RWPE1 (cell line): ENCODE data around the gene ACTR1A.

Source experiments
- CTCF ChIA-PET: fragments of 350-600 bp; sonication (Branson Sonifier 250); formaldehyde crosslinking; extraction: SDS; loops from one replicate; lab custom pipeline; 2021; lab: Yijun Ruan, JAX
- POLR2A ChIA-PET: fragments of 400-600 bp; formaldehyde crosslinking; extraction: SDS; loops from one replicate; lab custom pipeline; 2020; ENCODE audit warnings: antibody characterized with exemption; ENCODE audit not compliant: low non-redundant PET; lab: Yijun Ruan, JAX
- DNase-seq: peaks from one replicate; pipeline ENCODE4 v3.0.0; 2012; ENCODE audit warnings: low spot score
- H3K27ac ChIP-seq: fragments of 450-650 bp; 2 replicates; pipeline ENCODE4 v1.5.1; 2017
- TF ChIP-seq, protein P1 (sequence below): fragments of 450-650 bp; conservative IDR thresholded peaks from 2 replicates; pipeline ENCODE4 v1.5.1; 2017; ENCODE audit warnings: low read depth, mild to moderate bottlenecking

Gene ACTR1A

DNA sequence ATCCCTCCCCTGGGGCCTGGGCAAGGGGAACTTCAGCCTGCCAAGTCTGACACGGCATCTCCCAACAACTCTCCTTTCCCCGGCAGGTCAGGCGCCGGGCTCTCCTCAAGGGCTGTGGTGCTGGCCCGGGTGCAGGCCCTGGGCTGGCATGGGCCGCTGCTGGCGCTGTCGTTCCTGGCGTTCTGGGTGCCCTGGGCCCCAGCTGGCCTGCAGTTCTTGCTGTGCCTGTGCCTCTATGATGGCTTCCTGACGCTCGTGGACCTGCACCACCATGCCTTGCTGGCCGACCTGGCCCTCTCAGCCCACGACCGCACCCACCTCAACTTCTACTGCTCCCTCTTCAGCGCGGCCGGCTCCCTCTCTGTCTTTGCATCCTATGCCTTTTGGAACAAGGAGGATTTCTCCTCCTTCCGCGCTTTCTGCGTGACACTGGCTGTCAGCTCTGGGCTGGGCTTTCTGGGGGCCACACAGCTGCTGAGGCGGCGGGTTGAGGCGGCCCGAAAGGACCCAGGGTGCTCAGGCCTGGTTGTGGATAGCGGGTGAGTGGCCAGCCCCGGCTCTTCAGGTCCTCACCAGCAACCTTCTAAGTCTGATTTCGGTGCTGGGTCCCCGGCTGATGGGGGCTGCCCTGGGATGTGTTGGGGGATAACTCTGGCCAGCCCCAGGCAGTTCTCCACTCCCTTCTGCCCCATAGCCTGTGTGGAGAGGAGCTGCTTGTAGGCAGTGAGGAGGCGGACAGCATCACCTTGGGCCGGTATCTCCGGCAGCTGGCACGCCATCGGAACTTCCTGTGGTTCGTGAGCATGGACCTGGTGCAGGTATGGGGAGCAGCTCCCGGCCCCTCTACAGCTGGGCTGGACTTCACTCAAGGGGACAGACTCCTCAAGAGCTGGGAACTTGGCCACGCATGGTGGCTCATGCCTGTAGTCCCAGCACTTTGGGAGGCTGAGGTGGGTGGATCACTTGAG lies 31.6 kb downstream of the ACTR1A start:
- POLR2A ChIA-PET, result interaction anchor here (0.8 kb wide), 1 partner anchor 20 kb away, joined by 3 read pairs; the partner anchor contains the start of gene C10orf95
- no peak overlapping the region for H3K27ac ChIP-seq
- no peak for DNase-seq
- TF ChIP-seq, protein P1, sequence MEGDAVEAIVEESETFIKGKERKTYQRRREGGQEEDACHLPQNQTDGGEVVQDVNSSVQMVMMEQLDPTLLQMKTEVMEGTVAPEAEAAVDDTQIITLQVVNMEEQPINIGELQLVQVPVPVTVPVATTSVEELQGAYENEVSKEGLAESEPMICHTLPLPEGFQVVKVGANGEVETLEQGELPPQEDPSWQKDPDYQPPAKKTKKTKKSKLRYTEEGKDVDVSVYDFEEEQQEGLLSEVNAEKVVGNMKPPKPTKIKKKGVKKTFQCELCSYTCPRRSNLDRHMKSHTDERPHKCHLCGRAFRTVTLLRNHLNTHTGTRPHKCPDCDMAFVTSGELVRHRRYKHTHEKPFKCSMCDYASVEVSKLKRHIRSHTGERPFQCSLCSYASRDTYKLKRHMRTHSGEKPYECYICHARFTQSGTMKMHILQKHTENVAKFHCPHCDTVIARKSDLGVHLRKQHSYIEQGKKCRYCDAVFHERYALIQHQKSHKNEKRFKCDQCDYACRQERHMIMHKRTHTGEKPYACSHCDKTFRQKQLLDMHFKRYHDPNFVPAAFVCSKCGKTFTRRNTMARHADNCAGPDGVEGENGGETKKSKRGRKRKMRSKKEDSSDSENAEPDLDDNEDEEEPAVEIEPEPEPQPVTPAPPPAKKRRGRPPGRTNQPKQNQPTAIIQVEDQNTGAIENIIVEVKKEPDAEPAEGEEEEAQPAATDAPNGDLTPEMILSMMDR, result no peak
- CTCF ChIA-PET, result interaction anchor here (1.5 kb wide), 1 partner anchor 48 kb away, joined by 4 read pairs; no protein-coding TSS in a partner anchor

DNA sequence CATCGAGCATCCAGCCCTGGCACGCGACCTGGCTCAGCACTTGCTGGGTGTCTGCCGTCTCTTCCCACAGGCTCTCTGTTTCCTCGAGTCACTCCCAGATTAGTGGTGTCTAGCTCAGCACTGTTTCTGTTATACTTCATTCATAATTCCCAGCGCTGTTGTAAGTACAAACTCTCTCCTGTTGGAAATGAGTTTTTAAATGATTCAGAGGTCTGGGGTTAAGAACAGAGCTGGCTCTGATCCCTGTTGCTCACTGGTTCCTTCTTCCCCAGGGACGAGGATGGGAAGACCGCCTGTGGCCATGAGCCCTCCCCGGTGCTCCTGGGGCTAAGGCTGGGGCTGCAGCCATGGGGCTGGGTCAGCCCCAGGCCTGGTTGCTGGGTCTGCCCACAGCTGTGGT lies 33.8 kb downstream of the ACTR1A start:
- POLR2A ChIA-PET, result no interaction called here

DNA sequence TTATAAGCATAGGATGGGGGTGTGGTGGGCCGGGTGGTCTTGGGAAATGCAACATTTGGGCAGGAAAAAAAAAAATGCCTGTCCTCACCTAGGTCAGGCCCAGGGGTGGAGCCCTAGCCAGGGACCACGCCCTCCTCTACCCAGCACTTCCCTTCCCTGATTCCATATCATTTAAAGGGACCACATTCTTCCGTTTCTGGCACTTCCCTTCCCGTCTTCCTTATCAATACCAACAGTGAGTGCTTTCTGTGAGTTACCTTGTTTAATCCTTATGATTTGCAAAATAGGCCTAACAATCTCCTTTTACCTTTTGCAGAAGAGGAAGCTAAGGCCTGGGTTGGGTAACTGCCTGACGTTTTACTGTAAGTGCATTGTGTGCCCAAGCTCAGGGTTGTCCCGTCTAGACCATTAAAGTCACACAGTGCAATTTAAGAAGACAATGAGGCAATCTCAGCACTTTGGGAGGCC lies 34.5 kb downstream of the ACTR1A start:
- ChIA-PET CTCF (interaction anchor here (0.5 to 2.6 kb wide), 4 partner anchors 9 to 237 kb away, joined by 3 to 11 read pairs (median 6); no protein-coding TSS in a partner anchor), POLR2A (no interaction called here)
- TF ChIP-seq, protein P1, result no peak
- DNase-seq, result no peak
- no peak overlapping the region for H3K27ac ChIP-seq

More for the DNA sequence above, 33.8 kb downstream of the ACTR1A start:
- DNase-seq, result no peak
- CTCF ChIA-PET, result interaction anchor here (2.6 kb wide), 1 partner anchor 10 kb away, joined by 11 read pairs; no protein-coding TSS in a partner anchor
- H3K27ac ChIP-seq, result no peak overlapping the region
- TF ChIP-seq, protein P1, result no peak

DNA sequence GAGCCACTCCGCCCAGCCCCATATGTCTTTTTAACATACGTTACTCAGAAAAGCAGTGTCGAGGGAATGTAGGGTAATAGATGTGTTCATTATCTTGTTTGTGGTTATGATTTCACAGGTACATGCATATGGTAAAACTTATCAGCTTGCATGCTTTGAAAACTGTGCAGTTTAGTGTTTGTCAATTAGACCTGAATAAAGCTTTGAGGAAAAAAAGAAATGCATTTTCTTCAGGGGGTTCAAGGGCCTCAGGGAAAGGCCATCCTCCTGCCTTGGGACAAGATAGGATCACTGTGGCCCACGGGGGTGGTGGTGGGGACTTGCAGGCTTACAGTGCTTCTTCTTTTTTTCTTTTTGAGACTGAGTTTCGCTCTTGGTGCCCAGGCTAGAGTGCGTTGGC lies 35.2 kb downstream of the ACTR1A start:
- POLR2A ChIA-PET, result no interaction called here
- no peak overlapping the region for H3K27ac ChIP-seq
- CTCF ChIA-PET, result interaction anchor here (0.6 to 2.6 kb wide), 2 partner anchors 12 to 32 kb away, joined by 4 to 11 read pairs; no protein-coding TSS in a partner anchor

DNA sequence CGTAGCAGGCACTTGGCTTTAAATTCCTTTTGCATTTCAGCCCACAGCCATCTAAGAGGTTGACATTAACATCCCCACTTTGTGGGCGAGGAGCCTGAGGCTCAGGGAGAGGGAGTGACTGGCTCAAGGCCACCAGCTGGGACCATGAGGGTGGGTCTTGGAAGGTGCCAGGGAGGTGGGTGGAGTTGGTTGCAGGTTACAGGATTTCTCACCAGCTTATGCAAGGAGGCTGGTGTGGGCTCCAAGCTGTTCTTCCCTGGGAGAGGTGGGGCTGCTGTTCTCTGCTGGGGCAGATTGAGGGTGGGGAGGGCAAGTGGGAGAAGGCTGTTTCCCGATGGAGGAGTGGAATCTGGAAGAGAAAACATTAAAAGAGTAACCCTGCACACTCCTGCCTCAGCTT lies 37.0 kb downstream of the ACTR1A start:
- ChIA-PET POLR2A (interaction anchor here (0.6 kb wide), 1 partner anchor 96 kb away, joined by 3 read pairs; no protein-coding TSS in a partner anchor), CTCF (interaction anchor here (0.7 kb wide), 1 partner anchor 8 kb away, joined by 4 read pairs; no protein-coding TSS in a partner anchor)
- DNase-seq, result no peak
- TF ChIP-seq, protein P1, result no peak
- H3K27ac ChIP-seq, result no peak overlapping the region

More for the DNA sequence above, 35.2 kb downstream of the ACTR1A start:
- TF ChIP-seq, protein P1, result no peak
- no peak for DNase-seq

DNA sequence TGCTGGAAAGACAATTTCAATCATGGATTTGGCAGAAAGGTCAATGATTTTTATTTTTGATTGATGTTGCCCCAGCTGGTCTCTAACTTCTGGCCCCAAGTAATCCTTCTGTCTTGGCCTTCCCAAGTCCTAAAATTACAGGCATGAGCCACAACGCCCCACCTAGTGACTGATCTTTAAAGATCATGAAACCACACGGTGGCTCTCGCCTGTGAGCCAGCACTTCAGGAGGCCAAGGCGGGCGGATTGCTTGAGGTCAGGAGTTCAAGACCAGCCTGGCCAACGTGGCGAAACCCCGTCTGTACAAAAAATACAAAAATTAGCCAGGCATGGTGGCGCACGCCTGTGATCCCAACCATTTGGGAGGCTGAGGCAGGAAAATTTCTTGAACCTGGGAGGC lies 38.5 kb downstream of the ACTR1A start:
- H3K27ac ChIP-seq, result no peak overlapping the region
- TF ChIP-seq, protein P1, result no peak
- CTCF ChIA-PET, result interaction anchor here (0.6 to 0.7 kb wide), 2 partner anchors 232 to 1424 kb away, joined by 3 to 6 read pairs; no protein-coding TSS in a partner anchor
- POLR2A ChIA-PET, result no interaction called here
- DNase-seq, result no peak
